Brain microvascular endothelial cell (primary cell): Measurements from ENCODE around the gene MRFAP1.

Experiments
- DNase-seq: peaks from one replicate; pipeline ENCODE4 v3.0.0-alpha.2; 2020
- H3K27ac ChIP-seq: fragments of 250-450 bp; sonication (Bioruptor Pico); 2 replicates; pipeline ENCODE4 v1.5.1; 2020; ENCODE audit warnings: mild to moderate bottlenecking, moderate library complexity
- H3K27me3 ChIP-seq: fragments of 250-450 bp; sonication (Bioruptor Pico); replicated peaks from 2 replicates; pipeline ENCODE4 v1.5.1; 2020; ENCODE audit warnings: mild to moderate bottlenecking
- H3K36me3 ChIP-seq: fragments of 250-450 bp; sonication (Bioruptor Pico); replicated peaks from 2 replicates; pipeline ENCODE4 v1.5.1; 2020; ENCODE audit warnings: mild to moderate bottlenecking
- H3K4me3 ChIP-seq: 2 replicates; pipeline ENCODE4 v1.5.1; 2011; ENCODE audit warnings: low read depth, mild to moderate bottlenecking, control low read depth, low read length, moderate library complexity
- CTCF ChIP-seq: IDR thresholded peaks from 2 replicates; pipeline ENCODE4 v1.5.1; 2011; ENCODE audit warnings: low read depth, mild to moderate bottlenecking, moderate library complexity, low read length, control low read depth, inconsistent platforms; ENCODE audit errors: missing control alignments
- in situ Hi-C: cut with HindIII; loops from 2 replicates; pipeline ENCODE4 v1.10.0; 2017; ENCODE audit warnings: low sequenced_read_pairs, low pct_ligation_motif_present

Gene MRFAP1

DNA sequence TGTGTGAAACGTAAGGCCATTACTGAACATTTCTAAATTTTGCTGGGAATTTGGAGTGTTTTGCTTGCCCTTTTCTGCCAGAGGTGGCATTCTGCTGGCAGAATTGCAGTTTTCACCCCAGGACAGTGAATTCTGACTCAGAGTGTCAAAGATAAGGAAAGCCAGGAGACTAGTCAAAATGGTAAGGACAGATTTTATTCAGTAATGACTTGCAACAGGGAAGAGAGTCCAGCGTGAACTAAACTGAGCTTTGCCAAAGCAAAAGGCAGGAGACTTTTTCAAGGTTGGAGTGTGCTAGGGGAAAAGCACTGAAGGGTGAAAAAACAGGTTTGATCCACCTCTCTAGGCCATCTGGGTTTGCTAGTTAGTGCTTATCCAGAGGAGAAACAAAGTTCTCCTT lies 19.4 kb downstream of the MRFAP1 start:
- no peak overlapping the region for H3K4me3 ChIP-seq
- in situ Hi-C loops: no loop called here
- no peak for TF ChIP-seq CTCF
- peaks cover 15% of the 10 kb centered on the region for H3K27me3 ChIP-seq
- H3K36me3 ChIP-seq: no peaks in the 10 kb centered on the region
- no peak for DNase-seq
- no peak overlapping the region for H3K27ac ChIP-seq

DNA sequence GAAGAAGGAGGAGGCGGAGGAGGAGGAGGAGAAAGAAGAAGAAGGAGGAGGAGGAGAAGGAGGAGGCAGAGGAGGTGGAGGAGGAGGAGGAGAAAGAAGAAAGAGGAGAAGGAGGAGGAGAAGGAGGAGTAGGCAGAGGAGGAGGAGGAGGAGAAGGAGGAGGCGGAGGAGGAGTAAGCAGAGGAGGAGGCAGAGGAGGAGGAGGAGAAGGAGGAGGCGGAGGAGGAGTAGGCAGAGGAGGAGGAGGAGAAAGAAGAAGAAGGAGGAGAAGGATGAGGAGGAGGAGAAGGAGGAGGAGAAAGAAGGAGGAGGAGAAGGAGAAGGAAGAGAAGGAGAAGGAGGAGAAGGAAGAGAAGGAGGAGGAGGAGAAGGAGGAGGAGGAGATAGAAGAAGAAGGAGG lies 19.9 kb downstream of the MRFAP1 start:
- no peak for TF ChIP-seq CTCF
- no peak for DNase-seq
- Histone ChIP-seq H3K36me3 (no peaks in the 10 kb centered on the region), H3K27me3 (peaks cover 18% of the 10 kb centered on the region), H3K4me3 (no peak overlapping the region), H3K27ac (no peak overlapping the region)
- in situ Hi-C loops: no loop called here

DNA sequence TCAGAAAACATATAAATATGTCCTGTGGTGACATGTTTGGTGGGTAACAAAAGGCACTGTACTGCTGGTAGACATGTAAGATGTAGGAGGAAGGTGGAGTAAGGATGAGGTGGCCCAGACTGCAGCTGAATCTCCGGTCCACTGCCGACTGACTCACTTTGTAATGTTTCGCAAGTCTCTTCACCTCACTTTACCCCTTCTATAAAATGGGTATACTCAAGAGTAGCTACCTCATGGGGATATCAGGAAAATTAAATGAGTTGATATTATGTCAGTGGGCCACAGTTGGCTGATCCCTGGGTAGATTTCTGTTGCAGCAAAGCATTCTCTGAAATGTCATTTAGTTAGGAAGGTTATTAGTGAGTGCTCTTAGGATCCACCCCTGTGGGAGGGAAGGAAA lies 22.1 kb downstream of the MRFAP1 start:
- H3K27ac ChIP-seq: no peak overlapping the region
- H3K4me3 ChIP-seq: no peak overlapping the region
- in situ Hi-C loops: no loop called here
- no peak for TF ChIP-seq CTCF
- no peaks in the 10 kb centered on the region for H3K36me3 ChIP-seq
- peaks cover 18% of the 10 kb centered on the region for H3K27me3 ChIP-seq
- DNase-seq: no peak

GRCh38 chr4:6663596-6664393 lies 23.3 kb downstream of the MRFAP1 start:
- H3K4me3 ChIP-seq: no peak overlapping the region
- no peak overlapping the region for H3K27ac ChIP-seq
- no peak for DNase-seq
- no peaks in the 10 kb centered on the region for H3K36me3 ChIP-seq
- peaks cover 18% of the 10 kb centered on the region for H3K27me3 ChIP-seq
- in situ Hi-C loops: no loop called here
- no peak for TF ChIP-seq CTCF

DNA sequence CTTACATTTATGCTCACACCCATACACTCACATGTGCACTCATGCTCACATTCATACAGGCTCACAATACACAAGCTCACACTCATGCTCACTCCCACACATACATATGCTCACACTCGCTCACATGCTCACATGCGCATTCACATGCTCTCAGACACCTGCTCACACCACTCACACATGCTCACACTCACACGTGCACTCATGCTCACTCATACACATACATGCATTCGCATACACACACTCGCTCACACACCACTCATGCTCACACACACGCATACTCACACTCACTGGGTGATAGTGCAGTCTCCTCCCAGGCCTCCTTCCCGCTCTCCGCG lies 24.8 kb downstream of the MRFAP1 start:
- no peak for DNase-seq
- Histone ChIP-seq H3K27ac (no peak overlapping the region), H3K36me3 (no peaks in the 10 kb centered on the region), H3K4me3 (no peak overlapping the region), H3K27me3 (peaks cover 18% of the 10 kb centered on the region)
- in situ Hi-C loops: no loop called here
- TF ChIP-seq CTCF: no peak

GRCh38 chr4:6668391-6668790 lies 27.9 kb downstream of the MRFAP1 start:
- Histone ChIP-seq H3K27me3 (peaks cover 14% of the 10 kb centered on the region), H3K4me3 (no peak overlapping the region), H3K36me3 (no peaks in the 10 kb centered on the region), H3K27ac (no peak overlapping the region)
- peak; percentile 56 for DNase-seq
- in situ Hi-C loops: no loop called here
- TF ChIP-seq CTCF: no peak
